Tibial nerve (tissue), 4 donors: ENCODE measurements around the gene ELP5.

Experiments
- EP300 ChIP-seq, 2 donors: sonication (generic); formaldehyde crosslinking; IDR thresholded peaks; one replicate each; pipeline ENCODE4 v1.6.1; 2017; ENCODE audit warnings: antibody characterized with exemption in 2 of 2, mild to moderate bottlenecking in 1 of 2
- POLR2A ChIP-seq, 2 donors: fragments of 450-650 bp; IDR thresholded peaks; one replicate each; pipeline ENCODE4 v1.6.1; 2017; ENCODE audit warnings: antibody characterized with exemption in 2 of 2, mild to moderate bottlenecking in 2 of 2, moderate library complexity in 2 of 2
- TF ChIP-seq, protein P1 (sequence below), 5 experiments: fragments of 200-600 bp in 3 of 5; fragments of 450-650 bp in 2 of 5; sonication (generic) in 3 of 5; IDR thresholded peaks; one replicate each; pipeline ENCODE4 v1.5.1; 2016 to 2019; ENCODE audit warnings: antibody characterized with exemption in 5 of 5, mild to moderate bottlenecking in 3 of 5, moderate library complexity in 2 of 5

DNA sequence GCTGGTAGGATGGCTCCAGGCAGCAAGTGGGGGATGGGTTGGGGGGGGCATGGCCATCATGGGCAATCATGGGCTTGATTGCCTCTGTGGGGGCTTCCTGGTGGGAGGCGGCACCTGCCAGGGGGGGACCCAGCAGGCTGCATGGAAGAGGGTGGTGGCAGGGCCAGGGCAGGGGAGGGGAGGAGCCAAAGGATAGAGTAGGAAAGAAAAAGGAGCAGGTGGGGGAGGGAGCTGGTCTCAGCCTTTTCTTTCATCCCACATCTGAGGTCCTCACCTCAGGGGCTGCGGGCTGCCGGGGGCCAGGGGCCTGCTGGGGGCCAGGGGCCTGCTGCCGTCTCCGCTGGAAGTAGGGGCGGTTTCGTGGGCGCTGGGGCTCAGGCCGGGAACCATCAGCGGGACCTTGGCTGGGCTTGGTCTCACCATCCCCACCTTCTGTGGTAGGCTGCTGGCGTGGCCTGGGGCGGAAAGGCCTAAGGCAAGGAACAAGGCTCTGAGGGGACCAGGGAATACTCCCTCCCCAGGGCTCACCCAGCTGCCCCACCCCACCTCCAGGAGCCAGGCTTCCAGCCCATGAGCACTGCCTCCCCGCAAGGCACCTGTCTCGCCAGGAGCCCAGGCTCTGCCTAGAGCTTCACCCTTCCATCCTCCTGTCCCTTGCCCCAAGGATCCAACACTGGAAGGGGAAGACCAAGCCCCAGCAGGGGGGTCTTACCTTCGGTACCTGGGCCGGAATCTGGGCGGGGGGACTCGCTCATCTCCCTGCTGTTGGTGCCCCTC, 37.4 kb downstream of the ELP5 start:
- TF ChIP-seq, protein P1, sequence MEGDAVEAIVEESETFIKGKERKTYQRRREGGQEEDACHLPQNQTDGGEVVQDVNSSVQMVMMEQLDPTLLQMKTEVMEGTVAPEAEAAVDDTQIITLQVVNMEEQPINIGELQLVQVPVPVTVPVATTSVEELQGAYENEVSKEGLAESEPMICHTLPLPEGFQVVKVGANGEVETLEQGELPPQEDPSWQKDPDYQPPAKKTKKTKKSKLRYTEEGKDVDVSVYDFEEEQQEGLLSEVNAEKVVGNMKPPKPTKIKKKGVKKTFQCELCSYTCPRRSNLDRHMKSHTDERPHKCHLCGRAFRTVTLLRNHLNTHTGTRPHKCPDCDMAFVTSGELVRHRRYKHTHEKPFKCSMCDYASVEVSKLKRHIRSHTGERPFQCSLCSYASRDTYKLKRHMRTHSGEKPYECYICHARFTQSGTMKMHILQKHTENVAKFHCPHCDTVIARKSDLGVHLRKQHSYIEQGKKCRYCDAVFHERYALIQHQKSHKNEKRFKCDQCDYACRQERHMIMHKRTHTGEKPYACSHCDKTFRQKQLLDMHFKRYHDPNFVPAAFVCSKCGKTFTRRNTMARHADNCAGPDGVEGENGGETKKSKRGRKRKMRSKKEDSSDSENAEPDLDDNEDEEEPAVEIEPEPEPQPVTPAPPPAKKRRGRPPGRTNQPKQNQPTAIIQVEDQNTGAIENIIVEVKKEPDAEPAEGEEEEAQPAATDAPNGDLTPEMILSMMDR (IDR thresholded peaks at IDR 0.05), result no peak
- TF ChIP-seq POLR2A (IDR thresholded peaks at IDR 0.05), result no peak
- no peak for TF ChIP-seq EP300 (IDR thresholded peaks at IDR 0.05)
